A172 (cell line): Measurements from ENCODE around the gene SUN3. TPM values are rescaled to one million over a fixed set of nuclear protein-coding genes. Genes with fewer than 3 reads are reported as not detected.
"Not testable (repeated sequence)": the region's sequence is repeated elsewhere in the genome, so short reads cannot be mapped to it uniquely, and the experiment has no call there.

Experiments used
- DNase-seq: peaks from one replicate; pipeline ENCODE4 v3.0.0-alpha.2; 2015; ENCODE audit warnings: low spot score
- total RNA-seq: library from RNA; depleted of rRNA; stranded (reverse); fragments of >200 nt; shearing (Covaris generic); gene quantifications from 2 replicates; pipeline ENCODE4 v1.2.3, GENCODE V29; 2014

The SUN3 gene
- total RNA-seq, 1 experiment from 2014 or later = 4.5 TPM

- DNase-seq = no peak
Measured at GRCh38 chr7:48031111-48031510, 2.2 kb upstream of the SUN3 start.

DNA sequence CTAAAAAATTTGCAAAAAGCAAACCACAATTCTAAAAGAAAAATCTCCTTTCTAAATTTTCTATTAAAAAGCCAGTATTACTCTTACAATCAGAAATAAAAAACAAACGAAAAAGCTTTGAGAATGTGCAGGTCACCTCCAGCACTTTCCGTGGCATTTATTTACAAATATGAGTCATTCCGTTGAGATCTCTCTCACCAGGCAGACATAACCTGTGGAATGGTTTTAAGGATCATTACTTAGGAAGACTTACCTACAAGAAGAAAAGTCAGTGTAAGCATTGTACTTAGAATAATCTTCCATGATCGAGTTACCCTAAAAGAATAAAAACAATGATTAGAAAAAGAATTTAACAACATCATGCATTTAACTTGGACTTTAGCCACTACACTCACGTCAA is 3.3 kb downstream of the SUN3 start:
- no peak for DNase-seq

- no peak for DNase-seq
Measured at GRCh38 chr7:48017674-48018073, 11.2 kb downstream of the SUN3 start.

GRCh38 chr7:48016641-48017040 is 12.3 kb downstream of the SUN3 start:
- no peak for DNase-seq

- DNase-seq = no peak
Measured at GRCh38 chr7:48011951-48012350, 17.0 kb downstream of the SUN3 start.

DNA sequence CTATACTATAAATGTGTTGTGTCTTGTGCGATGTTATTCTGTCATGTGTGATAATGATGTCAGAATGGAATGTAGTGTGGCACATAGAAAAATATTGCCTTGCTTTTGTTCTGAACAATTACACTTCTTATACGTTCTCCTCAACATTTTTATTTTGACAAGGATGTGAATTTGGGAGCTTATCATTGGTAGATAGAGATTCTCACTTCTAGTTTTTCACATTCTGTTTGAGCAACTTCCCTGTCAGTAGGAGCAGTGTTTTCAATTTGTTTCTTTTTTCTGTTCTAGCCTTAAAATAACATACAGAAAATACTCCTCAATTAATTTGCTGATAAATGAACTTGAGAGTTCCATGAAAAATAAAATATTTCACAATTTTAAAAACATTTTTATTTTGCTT is 17.6 kb downstream of the SUN3 start:
- DNase-seq = no peak

GRCh38 chr7:48009954-48010353 is 19.0 kb downstream of the SUN3 start:
- no peak for DNase-seq

GRCh38 chr7:48009257-48009656 is 19.6 kb downstream of the SUN3 start:
- no peak for DNase-seq

DNA sequence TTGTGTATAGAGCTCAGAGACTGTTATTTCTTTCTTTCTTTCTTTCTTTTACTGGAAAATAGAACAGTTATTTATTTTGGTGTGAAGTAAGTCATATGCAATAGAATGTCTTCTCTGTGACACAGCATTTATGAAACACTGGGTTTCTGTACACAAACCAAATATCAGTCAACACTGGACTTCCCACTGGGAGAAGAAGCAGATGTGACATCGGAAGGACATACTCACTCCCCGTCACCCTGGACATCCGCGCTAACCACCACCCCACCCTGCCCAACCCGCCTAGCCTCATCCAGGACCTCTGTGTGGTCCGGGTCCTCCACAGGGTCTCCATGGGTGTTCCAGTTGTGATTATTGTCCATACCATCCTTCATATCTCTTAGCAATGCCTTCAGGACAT is 22.0 kb downstream of the SUN3 start:
- no peak for DNase-seq

DNA sequence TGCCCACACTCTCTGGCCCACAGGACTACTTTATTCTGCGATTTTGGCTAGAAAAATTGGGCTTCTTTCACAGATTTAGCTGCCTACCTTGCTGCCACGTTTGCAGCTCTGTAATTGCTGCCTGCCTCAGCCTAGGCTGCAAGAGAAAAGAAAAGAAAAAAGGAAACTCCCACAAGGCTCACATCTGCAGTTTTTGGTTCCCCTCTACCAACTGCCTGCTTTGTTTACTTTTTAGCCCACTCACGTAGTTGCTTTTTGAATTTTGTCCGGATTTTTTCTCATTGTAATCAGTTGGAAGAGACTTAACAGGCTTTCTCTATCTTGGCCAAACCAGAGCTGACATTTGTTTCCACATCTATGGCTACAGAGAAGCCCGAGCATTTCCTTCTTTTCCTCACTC is 24.3 kb downstream of the SUN3 start:
- DNase-seq = no peak

GRCh38 chr7:48004032-48004431 is 24.9 kb downstream of the SUN3 start:
- DNase-seq = no peak

DNA sequence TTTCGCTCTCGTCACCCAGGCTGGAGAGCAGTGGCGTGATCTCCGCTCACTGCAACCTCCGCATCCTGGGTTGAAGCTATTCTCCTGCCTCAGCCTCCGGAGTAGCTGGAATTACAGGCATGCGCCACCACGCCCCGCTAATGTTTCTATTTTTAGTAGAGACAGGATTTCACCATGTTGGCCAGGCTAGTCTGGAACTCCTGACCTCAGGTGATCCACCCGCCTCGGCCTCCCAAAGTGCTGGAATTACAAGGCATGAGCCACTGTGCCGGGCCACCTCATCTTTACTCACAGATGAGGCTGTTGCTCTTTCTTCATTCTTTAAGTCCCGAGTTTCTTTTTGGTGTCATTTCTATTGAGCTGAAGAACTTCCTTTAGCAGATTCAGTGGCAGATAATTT is 28.7 kb downstream of the SUN3 start:
- DNase-seq = peak; percentile 78

- DNase-seq = no peak
Measured at GRCh38 chr7:47999413-47999812, 29.5 kb downstream of the SUN3 start.

GRCh38 chr7:47992446-47992845 is 36.5 kb downstream of the SUN3 start:
- peak; percentile 23 for DNase-seq

GRCh38 chr7:47991741-47992311 is 37.1 kb downstream of the SUN3 start:
- DNase-seq = peak; percentile 85

GRCh38 chr7:47991270-47991669 is 37.6 kb downstream of the SUN3 start:
- no peak for DNase-seq

GRCh38 chr7:47990592-47990991 is 38.3 kb downstream of the SUN3 start:
- DNase-seq = no peak

DNA sequence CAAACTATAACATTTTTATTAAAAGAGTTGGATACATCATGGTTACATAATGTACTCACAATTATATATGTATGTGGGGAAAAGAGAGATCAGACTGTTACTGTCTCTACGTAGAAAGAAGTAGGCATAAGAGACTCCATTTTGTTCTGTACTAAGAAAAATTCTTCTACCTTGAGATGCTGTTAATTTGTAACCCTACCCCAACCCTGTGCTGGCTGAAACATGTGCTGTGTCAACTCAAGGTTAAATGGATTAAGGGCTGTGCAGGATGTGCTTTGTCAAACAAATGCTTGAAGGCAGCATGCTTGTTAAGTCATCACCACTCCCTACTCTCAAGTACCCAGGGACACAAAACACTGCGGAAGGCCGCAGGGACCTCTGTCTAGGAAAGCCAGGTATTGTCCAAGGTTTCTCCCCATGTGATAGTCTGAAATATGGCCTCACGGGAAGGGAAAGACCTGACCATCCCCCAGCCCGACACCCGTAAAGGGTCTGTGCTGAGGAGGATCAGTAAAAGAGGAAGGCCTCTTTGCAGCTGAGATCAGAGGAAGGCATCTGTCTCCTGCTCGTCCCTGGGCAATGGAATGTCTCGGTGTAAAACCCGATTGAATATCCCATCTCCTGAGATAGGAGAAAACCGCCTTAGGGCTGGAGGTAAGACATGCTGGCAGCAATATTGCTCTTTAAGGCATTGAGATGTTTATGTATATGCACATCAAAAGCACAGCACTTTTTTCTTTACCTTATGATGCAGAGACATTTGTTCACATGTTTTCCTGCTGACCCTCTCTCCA is 39.1 kb downstream of the SUN3 start:
- DNase-seq = not testable (repeated sequence)

DNA sequence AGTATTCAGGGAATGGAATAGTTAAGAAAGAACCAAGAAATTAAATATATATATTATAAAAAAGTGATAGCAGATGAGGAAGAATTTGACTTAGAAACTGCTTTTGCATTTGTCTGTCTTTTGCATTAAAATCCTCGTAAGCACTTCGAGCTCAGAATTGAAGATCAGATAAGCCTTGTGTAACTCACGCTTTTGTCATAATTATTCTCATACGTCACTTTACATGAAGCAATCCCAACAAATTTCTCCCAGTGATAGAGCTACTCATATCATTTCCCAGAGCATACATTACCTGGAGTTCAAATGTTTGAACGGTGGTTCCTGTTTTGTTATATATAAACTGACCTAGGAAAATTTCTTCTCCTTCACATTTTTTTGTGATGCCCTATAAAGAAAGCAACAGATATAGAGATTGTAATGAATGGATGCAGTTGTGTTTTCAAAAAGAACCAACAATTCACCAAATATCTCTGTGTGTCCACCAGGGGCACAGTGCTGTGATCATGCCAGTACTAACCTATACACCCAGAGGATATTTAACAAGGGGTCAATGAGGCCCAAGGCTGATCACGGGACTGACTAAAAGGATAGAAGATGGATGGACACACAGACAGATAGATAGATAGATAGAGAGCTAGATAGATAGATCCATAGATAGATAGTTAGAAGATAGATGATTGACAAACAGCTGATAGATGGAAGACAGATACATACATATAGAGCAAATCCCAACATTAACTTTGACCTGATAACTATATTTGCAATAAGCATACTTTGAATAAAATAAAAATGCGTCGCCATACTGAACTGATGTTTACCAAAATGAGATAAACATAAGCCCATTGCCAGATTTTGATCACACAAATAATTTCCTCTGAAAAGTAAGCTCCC is 40.2 kb downstream of the SUN3 start:
- DNase-seq = no peak

DNA sequence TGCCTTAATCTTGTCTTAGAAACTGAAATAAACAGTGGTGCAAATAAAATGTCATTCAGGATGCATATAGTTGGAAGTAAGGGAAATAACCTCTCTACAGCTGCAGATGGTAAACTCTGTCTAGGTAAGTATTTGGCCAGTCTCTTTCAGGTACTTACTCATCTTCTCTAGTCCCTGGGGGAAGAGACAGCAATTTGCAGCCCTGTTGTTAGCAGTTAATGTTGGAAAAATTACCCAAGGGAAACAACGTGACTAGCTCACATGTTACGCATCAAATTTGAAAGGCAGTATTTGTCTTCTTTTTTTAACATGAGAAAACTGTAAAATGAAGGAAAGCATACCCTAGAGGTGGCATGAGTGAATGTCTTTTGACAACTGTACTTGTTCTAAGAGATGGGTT is 46.3 kb downstream of the SUN3 start:
- DNase-seq = no peak

DNA sequence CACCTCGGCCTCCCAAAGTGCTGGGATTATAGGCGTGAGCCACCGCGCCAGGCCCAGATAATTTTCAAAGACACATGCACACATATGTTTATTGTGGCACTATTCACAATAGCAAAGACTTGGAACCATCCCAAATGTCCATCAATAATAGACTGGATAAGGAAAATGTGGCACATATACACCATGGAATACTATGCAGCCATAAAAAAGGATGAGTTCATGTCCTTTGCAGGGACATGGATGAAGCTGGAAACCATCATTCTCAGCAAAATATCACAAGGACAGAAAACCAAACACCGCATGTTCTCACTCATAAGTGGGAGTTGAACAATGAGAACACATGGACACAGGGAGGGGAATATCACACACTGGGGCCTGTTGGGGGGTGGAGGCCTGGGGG is 48.3 kb downstream of the SUN3 start:
- DNase-seq = not testable (repeated sequence)

- DNase-seq = no peak
Measured at GRCh38 chr7:47979832-47980181, 49.1 kb downstream of the SUN3 start.
